BJ (cell line): ENCODE measurements around the gene PAIP2. TPM values are rescaled to one million over a fixed set of nuclear protein-coding genes. Genes with fewer than 3 reads are reported as not detected.

Experiments
- CTCF ChIA-PET: fragments of 350-600 bp; formaldehyde crosslinking; extraction: SDS; loops from one replicate; lab custom pipeline; 2021; ENCODE audit warnings: antibody characterized with exemption, inconsistent platforms; lab: Yijun Ruan, JAX
- POLR2A ChIA-PET: fragments of 300-600 bp; sonication (Branson Sonifier 250); formaldehyde crosslinking; extraction: SDS; loops from one replicate; lab custom pipeline; 2021; ENCODE audit warnings: antibody characterized with exemption; lab: Charles Lee
- DNase-seq: peaks from one replicate; pipeline ENCODE4 v3.0.0-alpha.2; 2011; ENCODE audit warnings: low read depth
- H3K27me3 ChIP-seq: 2 replicates; pipeline ENCODE4 v1.6.0; 2011; ENCODE audit warnings: low read length; ENCODE audit not compliant: control insufficient read depth, insufficient read depth
- H3K36me3 ChIP-seq: 2 replicates; pipeline ENCODE4 v1.5.1; 2011; ENCODE audit warnings: low read length; ENCODE audit not compliant: control insufficient read depth, insufficient read depth
- H3K4me3 ChIP-seq: 2 replicates; pipeline ENCODE4 v1.5.1; 2011; ENCODE audit warnings: low read depth, mild to moderate bottlenecking, control low read depth, low read length
- CTCF ChIP-seq: IDR thresholded peaks from 2 replicates; pipeline ENCODE4 v1.5.1; 2011; ENCODE audit warnings: low read depth, mild to moderate bottlenecking, control low read depth, inconsistent platforms, low read length, moderate library complexity; ENCODE audit not compliant: insufficient read depth
- polyA plus RNA-seq: library from polyadenylated mRNA; depleted of rRNA; stranded (reverse); fragments of >200 nt; gene quantifications from 2 replicates; pipeline ENCODE4 v1.2.3, GENCODE V29; 2011

PAIP2 gene
- polyA plus RNA-seq, 1 experiment = 35.4 TPM

- no peak for DNase-seq
- H3K36me3 ChIP-seq = no peaks in the 10 kb centered on the region
- POLR2A ChIA-PET = interaction anchor here (0.6 kb wide), 1 partner anchor 1388 kb away, joined by 3 read pairs; no protein-coding TSS in a partner anchor
- H3K27me3 ChIP-seq = no peaks in the 10 kb centered on the region
- peak overlapping the region; percentile 99 for H3K4me3 ChIP-seq
- CTCF ChIA-PET = no interaction called here
- TF ChIP-seq CTCF = no peak
Observed at GRCh38 chr5:139295346-139296057, 46.2 kb upstream of the PAIP2 start.

- POLR2A ChIA-PET = no interaction called here
- Histone ChIP-seq H3K27me3 (no peaks in the 10 kb centered on the region), H3K4me3 (no peak overlapping the region), H3K36me3 (no peaks in the 10 kb centered on the region)
- TF ChIP-seq CTCF = no peak
- DNase-seq = no peak
- CTCF ChIA-PET = interaction anchor here (1.8 kb wide), 1 partner anchor 10 kb away, joined by 12 read pairs; no protein-coding TSS in a partner anchor
Observed at GRCh38 chr5:139296198-139296597, 45.5 kb upstream of the PAIP2 start.

- Histone ChIP-seq H3K4me3 (no peak overlapping the region), H3K27me3 (no peaks in the 10 kb centered on the region), H3K36me3 (no peaks in the 10 kb centered on the region)
- ChIA-PET POLR2A (no interaction called here), CTCF (interaction anchor here (0.5 to 1.8 kb wide), 2 partner anchors 9 to 652 kb away, joined by 3 to 12 read pairs; no protein-coding TSS in a partner anchor)
- no peak for DNase-seq
- TF ChIP-seq CTCF = no peak
Observed at GRCh38 chr5:139296862-139297326, 44.8 kb upstream of the PAIP2 start.

GRCh38 chr5:139297439-139298133 lies 44.1 kb upstream of the PAIP2 start:
- no peaks in the 10 kb centered on the region for H3K27me3 ChIP-seq
- no peak for DNase-seq
- no peak overlapping the region for H3K4me3 ChIP-seq
- ChIA-PET POLR2A (no interaction called here), CTCF (interaction anchor here (0.5 to 1.8 kb wide), 2 partner anchors 9 to 652 kb away, joined by 3 to 12 read pairs; no protein-coding TSS in a partner anchor)
- H3K36me3 ChIP-seq = no peaks in the 10 kb centered on the region
- TF ChIP-seq CTCF = no peak

GRCh38 chr5:139298242-139298641 lies 43.4 kb upstream of the PAIP2 start:
- DNase-seq = no peak
- H3K36me3 ChIP-seq = no peaks in the 10 kb centered on the region

More at GRCh38 chr5:139298242-139298641, 43.4 kb upstream of the PAIP2 start:
- ChIA-PET CTCF (no interaction called here), POLR2A (no interaction called here)
- TF ChIP-seq CTCF = no peak
- Histone ChIP-seq H3K4me3 (no peak overlapping the region), H3K27me3 (no peaks in the 10 kb centered on the region)
